Embryonic facial prominence (tissue), 1 donor: ENCODE results near the gene NPR2.

Source experiments
- DNase-seq: peaks from one replicate; pipeline ENCODE4 v3.0.0-alpha.2; 2016; ENCODE audit errors: extremely low spot score

The NPR2 gene

DNA sequence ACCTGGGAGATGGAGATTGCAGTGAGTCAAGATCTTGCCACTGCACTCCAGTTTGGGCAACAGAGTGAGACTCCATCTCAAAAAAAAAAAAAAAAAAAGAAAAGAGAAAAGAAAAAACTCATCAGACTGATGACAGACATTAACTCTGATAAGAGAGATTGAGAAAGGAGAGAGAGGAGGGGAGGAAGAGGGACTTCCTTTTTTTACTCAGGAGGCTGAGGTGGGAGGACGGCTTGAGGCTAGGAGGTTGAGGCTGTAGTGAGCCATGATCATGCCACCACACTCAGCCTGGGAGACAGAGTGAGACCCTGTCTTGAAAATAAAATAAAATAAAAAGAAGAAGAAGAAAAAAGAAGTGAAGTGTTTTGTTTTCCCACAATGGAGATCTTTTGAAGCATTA, 27.6 kb upstream of the NPR2 start:
- no peak for DNase-seq

- no peak for DNase-seq
Measured at GRCh38 chr9:35766997-35767396, 24.4 kb upstream of the NPR2 start.

- DNase-seq = no peak
Measured at GRCh38 chr9:35767458-35767857, 23.9 kb upstream of the NPR2 start.

GRCh38 chr9:35769763-35770162, 21.6 kb upstream of the NPR2 start:
- no peak for DNase-seq

DNA sequence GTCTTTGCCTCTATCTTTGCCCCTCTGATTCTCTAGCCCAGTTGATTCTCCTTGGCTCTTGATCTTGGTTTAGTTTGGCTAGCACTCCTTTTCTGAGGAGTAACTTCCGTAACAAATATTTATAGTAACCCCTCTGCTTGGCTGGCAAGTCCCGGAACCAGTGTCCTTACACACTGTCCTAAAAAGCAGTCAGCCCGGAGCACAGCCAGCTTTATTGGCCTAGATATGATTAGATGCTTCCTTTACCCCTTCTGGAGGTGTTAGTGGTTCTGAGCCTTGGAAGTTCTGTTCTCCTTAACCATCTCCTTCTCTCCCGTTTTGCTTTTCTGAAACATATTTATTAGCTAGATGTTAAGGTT, 20.3 kb upstream of the NPR2 start:
- DNase-seq = no peak

- no peak for DNase-seq
Measured at GRCh38 chr9:35771534-35771933, 19.9 kb upstream of the NPR2 start.

DNA sequence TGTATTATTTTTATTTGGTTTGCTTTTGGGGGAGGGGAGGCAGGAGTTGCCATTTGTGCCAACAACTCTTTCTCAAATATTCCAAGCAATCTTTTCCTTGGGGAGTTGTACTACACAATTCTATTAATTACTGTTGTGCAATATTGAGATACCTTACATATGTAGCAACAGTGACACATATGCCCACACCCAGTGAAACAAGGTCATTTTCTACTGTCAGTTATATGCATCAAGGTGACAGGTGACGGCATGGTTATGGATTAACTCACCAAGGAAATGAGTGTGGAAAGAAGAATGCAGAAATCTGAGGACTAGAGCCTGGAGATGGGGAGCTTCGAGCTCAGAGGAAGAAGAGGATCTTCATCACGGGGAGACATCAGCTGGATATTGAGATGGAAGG, 19.4 kb upstream of the NPR2 start:
- DNase-seq = no peak

DNA sequence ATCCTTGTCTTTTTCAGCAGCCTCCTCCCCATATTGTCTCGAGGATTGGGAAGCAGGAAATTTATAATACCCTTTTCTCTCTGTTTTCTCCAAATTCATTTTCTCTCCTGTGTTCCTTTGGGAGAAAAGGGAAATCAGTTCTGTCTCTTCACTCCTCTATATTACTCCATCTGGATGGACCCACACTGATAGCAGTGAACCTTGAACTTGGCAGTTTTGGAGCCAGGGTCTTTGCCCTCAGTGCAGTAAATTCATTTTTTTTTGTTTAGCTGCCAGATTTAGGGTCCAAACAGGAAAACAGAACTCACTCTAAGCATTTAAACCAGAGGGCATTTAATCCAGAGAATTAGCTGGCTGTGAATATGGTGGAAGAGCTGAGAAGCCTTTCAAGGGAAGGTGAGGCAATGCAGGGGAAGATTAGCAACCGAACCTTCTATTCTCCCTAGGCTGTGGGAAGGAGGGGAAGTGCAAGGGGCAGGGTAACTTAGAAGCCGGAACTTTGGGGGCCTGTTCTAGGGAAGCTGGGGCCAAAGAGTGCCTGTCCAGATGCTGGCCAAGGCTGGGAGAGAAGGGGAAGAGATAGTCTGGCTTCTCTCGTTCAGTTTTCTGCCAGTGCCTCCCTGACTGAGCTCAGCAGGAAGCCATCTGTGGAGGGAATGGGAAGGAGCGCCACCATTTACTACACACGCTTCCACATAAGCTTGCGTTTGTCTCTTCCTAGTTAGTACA, 16.3 kb upstream of the NPR2 start:
- no peak for DNase-seq

DNA sequence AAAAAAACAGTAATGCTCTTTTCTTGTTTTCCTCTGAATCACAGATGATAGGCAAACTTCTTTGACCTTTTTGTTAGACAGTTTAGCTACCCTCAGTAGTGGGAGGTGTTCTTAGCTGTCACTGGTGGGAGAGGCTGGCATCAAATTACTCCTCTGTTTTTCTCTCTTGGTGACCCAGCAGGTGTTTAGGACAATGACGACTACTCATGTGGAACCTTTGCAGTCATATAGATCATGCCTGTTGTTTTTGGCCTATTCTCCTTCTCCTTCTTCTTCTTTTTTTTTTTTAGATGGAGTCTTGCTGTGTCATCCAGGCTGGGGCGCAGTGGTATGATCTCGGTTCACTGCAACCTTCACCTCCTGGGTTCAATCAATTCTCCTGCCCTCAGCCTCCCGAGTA, 15.4 kb upstream of the NPR2 start:
- DNase-seq = no peak

DNA sequence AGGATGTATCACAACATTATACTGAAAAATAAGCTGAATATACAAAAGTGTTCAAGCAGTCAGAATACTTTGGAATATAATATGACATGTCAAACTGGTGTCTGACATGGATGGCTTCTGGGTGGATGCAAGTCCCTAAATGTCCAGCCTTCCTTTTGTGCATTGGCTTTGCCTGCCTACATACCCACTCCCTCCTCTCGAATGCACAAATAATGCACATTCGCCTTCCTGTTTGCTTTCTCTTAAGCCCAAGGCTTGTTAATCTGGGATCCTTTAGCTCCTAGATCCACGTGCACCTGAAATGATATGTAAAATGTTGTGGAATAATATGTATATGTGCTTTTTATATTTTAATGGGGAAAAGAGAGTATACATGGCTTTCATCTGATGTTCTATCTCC, 12.9 kb upstream of the NPR2 start:
- no peak for DNase-seq

DNA sequence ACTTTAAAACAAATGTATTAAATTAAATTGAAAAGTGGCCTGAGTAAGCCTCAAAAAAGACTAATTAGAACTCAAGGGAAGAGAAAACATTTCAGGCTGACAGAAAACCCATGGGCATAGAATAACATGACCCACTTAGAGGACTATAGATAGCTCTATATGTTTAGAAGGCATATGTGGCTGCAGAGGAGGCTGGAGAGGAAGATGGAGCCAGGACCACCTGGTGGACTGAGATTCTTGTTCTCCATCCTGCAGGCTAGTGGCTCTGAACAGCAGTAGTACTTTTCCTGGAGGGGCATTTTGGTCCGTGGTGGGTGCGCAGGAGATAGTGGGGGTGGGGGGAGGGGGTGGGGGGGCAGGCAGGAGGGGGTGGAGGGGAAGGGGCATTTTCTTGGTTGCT, 10.3 kb upstream of the NPR2 start:
- no peak for DNase-seq

GRCh38 chr9:35783418-35783817, 8.0 kb upstream of the NPR2 start:
- no peak for DNase-seq

- DNase-seq = no peak
Measured at GRCh38 chr9:35789541-35789940, 1.9 kb upstream of the NPR2 start.

DNA sequence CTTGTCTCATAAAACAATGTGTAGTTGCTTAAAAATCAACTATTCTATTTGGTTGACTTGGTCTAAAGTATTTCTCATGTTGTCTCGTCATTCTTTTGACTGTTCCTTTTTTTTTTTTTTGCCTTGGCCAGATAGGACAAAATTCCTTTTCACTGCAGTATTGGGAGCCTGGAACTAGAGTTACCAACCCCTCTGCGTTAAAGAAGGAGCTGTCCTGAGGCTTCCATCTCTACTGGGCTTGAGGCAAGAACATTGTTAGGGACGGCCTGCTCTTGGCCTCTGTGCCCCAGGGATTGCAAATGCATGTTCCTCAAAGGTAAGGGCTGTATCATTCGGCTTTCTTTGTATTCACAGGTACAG, 1.4 kb upstream of the NPR2 start:
- no peak for DNase-seq

DNA sequence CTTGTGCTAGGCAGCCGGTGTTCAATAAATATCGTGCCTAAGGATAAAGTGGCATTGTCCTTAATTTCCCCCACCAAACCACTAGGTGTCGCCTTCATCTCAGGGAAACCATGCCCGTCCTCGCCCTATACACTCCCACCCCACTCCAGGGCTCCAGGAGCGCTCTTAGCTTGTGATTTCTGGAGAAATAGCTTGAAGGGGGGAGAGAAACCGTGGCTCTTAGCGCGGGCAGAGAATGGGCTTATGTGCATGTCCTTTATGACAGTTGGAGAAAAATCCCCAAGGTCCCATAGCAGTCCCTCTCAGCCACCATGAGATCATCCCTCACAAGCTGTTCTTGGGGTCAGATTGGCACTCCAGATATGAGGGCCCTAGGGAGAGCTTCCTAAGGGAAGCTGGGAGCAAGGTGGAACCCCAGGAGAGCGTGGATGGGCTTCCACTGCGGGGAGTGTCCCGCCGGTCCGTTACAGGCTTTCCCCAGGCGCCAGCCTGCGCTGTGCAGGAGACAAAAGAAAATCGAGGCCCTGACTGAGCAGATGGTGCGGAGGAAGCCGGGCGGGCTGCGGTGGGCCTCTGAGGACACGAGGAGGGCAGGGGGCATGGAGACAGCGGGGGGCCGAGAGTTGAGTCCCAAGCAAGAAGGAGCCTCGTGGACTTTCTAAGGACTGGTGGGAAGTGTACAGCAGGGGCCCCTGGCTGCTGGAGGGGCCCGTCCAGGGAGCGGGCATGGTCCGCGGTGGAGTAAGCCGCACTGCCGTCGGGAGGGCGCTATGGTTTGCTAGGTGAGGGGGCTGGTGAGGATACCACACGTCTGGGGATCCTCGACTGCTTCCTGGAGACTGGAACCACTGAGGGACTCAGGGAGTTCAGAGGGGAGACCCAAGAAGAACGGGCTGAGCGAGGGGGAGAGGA, 750 bp upstream of the NPR2 start:
- peak; percentile 78 for DNase-seq

- no peak for DNase-seq
Measured at GRCh38 chr9:35792024-35792813, 828 bp downstream of the NPR2 start.

GRCh38 chr9:35792826-35793225, 1.4 kb downstream of the NPR2 start:
- DNase-seq = no peak

- DNase-seq = no peak
Measured at GRCh38 chr9:35793461-35793860, 2.1 kb downstream of the NPR2 start.

GRCh38 chr9:35795695-35796094, 4.3 kb downstream of the NPR2 start:
- DNase-seq = no peak

DNA sequence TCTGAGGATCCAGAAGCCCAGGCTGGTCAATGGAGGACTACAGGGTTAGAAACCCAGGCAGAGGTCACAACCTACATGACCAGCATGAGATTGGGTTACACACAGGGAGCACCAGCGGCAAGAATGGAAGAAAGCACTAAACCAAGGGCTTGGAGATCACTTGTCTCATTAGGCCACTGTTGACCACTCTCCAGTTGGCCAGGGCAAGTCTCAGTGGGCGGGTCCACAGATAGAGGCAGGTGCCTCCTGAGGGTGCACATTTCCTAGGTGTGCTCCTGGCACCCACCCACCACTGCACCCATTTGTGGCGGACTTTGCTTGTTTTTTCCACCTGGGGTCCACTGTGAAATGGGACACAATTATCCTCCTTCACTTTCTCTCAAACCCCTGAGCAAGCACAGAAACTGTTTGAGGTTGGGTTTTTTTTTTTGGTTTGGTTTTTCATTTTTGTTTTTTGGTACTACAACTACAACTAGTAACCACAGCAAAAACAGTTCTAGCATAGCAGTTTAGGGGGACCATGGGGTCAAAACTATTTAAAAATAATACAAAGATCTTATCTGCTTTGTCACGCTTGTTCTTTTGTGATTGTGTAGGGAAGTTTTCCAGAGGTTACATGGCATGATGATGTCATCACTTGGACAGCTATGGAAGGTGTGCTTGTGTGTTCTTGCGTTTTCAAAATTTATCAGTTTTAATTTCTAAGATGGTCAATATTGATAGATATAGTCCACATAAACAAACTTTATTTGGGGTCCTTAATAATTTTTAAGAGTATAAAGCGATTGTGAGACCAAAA, 6.1 kb downstream of the NPR2 start:
- DNase-seq = no peak

DNA sequence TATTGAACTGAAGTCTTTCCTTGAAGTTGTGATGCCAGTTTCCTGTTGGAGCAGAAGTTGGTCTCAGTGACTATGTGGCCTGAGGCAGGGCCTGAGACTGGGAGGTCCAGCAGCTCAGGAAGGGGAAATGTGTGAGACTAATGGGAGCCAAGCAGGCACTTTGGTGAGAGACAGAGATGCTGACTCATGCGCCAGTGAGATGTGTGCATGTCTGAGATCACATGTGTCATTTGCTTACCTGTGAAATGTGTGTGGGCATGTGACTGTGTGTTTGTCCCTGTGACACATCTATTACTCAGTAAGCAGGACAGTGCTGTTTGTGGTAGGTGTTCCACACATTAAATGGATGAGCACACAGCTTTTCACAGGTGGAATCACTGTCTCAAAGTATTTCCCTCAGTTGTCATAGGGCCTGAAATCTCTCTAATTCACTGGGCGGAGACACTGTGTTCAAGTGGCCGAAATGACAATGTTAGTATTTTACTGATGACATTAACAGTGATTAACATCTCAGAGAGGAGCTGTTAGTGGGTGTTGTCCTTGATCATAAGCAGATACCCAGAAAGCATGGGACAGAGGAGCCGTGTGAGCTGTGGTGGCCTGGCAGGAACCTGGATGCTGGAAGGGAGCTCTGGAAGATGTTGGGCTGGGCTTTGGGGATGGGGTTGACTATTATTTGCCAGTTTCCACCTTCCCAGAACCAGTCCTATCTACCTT, 7.4 kb downstream of the NPR2 start:
- no peak for DNase-seq
